GM21528 (cell line): Measurements from ENCODE around the gene DLG2.

Experiments used
- ATAC-seq: cut with Tn5 transposase; IDR thresholded peaks from one replicate; pipeline ENCODE4 v1.9.1; 2021; ENCODE audit warnings: mild to moderate bottlenecking, moderate library complexity; ENCODE audit not compliant: unreplicated experiment, low FRiP score

DLG2 gene

DNA sequence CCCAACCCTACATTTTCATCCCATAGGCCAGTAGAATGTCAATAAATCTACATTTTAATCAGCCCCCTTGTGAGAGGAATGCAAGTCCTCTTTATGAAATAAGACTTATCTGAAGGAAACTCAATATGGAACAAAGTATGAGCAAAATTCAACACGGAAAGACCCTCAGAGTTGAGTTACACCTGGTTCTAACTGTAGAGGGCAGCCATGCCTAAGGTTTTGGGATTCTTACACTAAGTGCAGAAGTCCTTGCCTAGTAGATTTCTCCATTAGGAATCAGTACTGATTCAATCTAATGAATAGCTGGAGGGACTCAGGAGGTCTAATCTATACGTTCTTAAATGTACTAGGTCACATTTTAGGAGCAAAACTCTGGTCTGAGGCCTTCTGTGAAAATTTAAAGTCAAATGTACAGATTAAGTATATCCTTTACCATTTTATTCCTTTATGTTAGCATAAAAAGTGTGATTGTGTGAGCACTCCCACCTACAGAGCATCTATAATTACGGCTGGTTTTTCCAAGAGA is 904.5 kb downstream of the DLG2 start:
- ATAC-seq, result no peak

- no peak for ATAC-seq
These were observed 905.6 kb downstream of the DLG2 start for GRCh38 chr11:84721561-84721961.

- ATAC-seq, result no peak
These were observed 906.3 kb downstream of the DLG2 start for GRCh38 chr11:84720706-84721402.

DNA sequence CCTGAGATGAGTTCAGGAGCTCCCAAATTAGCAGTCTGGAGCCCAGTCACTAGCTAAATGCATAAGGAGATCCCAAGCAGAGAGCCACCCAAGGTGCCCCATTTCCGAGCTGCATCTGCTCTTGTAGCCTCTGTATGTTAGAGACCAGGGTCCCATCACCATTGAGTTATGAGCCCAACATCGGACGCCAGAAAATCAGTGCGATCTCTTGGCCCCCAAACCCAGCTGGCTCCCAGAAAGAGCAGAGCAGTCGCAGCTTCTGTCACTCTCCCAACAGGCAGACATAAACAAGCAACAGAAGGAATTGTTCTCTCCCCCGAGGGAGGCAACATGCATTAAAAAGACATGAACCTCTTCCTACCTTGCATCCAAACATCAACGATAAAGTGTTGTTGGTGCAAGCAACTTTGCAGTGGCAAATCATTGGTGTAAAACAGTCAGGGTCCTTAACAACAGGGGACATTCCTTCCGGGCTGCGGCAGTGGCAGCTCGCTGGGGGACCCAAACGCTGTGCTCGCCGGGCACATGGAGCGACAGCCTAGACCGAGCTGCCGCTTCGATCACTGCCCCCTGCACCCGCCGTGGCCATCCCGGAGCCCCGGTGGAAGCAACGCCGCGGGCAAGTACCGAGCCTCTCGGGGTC is 907.1 kb downstream of the DLG2 start:
- ATAC-seq, result no peak

GRCh38 chr11:84714316-84714780 is 912.8 kb downstream of the DLG2 start:
- peak; percentile 75 for ATAC-seq

GRCh38 chr11:84691830-84692229 is 935.3 kb downstream of the DLG2 start:
- no peak for ATAC-seq

DNA sequence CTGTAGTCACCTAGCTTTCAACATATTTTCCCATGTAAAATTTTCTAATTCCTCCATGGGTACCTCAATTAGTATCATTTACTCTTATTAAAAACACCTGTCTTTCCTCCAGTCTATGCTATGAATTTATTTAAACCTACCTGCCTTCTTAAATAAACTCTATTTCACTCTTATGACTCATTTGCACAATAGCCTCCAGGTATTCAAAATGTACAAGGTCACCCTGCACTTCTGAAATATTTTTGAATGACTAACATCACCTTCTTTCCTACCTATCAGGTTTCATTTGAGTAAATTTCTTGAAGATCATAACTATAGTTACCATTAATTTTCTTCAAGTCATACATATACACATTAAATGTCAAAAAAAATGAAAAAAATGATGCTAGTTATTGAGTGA is 939.7 kb downstream of the DLG2 start:
- no peak for ATAC-seq

DNA sequence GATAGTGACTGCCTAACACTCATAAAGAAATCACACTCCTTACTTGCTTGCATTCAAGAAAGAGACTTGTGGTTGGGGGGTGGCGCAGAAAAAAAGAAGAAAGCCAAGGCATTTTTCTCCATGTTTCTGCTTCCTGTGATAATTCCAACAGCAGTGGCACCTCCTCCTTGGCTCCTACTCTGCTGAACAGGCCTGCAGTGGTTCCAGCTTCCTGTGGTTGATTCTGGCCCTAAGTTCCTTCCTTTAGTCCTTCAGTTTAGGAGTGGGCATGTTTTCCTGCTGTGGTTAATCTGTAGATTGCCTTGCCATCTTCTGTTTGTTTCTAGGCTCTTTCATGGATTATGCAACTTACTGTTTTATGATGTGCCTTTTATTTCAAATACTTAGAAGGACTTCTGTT is 940.4 kb downstream of the DLG2 start:
- ATAC-seq, result no peak

- ATAC-seq, result no peak
These were observed 941.2 kb downstream of the DLG2 start for GRCh38 chr11:84685976-84686375.

GRCh38 chr11:84685149-84685548 is 942.0 kb downstream of the DLG2 start:
- no peak for ATAC-seq

DNA sequence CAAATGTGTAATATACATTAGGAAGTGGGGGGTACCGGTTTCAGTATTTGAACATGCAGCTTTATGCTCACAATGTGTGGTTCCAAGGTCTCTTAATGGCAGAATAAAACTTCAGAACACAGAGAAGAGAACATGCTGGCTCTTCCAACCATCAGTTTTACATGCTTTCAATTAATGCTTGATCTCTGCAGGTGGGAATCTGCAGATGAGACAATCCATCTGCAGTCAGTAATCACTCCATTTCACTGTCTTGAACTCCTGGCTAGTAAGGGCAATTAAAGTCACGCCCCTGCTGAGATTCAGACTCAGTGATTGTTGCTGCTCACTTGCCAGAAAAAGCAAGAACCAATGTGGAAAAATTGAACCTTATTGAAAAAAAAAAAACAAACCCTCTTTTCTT is 945.7 kb downstream of the DLG2 start:
- ATAC-seq, result no peak

- no peak for ATAC-seq
These were observed 951.6 kb downstream of the DLG2 start for GRCh38 chr11:84675396-84676025.

- no peak for ATAC-seq
These were observed 953.4 kb downstream of the DLG2 start for GRCh38 chr11:84673753-84674152.

GRCh38 chr11:84671325-84671999 is 955.7 kb downstream of the DLG2 start:
- ATAC-seq, result no peak

DNA sequence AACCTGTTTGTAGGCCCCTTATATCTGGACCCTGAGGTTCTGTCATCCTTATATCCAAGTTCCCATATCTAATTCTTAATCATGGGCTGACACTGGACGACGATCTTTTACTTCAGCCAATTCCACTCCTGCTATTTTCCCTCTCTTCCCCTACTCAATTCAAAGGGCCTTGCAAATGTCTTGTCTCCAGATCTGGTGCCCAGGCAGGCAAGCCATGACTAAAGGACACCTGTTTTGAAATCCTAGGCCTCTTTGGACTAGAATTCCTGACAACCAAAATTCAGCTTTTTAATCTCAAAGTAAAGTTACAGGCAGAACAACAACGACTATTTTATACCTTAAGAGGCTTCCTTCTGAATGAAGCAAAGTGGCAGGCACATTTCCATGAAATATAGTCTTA is 963.4 kb downstream of the DLG2 start:
- no peak for ATAC-seq

- no peak for ATAC-seq
These were observed 966.7 kb downstream of the DLG2 start for GRCh38 chr11:84660257-84660977.

- no peak for ATAC-seq
These were observed 971.4 kb downstream of the DLG2 start for GRCh38 chr11:84655712-84656111.

DNA sequence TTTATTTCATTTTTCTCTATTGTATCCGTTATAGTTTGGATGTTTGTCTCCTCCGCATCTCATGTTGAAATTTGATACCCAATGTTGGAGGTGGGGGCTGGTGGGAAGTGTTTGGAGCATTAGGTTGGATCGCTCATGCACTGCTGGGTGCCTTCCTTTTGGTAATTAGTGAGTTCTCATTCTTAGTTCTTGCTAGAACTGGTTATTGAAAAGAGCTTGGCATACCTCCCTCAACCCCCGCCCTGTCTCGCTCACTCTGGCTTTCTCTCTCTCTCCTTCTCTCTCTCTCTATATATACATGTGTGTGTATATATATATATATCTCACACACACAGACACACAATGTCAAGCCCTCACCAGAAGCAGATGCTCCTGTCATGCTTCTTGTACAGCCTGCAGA is 978.7 kb downstream of the DLG2 start:
- ATAC-seq, result no peak

GRCh38 chr11:84645988-84646694 is 981.0 kb downstream of the DLG2 start:
- no peak for ATAC-seq

DNA sequence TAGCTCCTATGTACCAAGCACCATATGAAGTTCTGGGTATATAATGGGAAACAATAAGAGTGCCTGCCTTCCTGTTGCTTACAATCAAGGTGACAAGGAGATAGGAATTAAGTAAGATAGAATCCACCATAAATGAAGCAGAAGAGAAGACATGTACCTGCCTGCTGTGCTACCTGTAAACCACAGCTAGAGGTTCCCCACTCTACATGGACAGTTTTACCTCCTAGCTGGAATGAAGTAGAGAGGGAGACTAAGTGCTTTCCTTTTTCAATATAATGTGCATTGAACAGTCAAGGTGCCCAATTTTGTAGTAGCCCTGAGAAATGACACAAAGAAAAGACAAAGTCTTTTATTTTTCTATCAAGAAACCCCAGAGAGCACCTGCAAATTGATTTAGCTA is 984.6 kb downstream of the DLG2 start:
- no peak for ATAC-seq
